Neural progenitor cell (in vitro differentiated cells): ENCODE results near the gene OARD1.

Experiments used
- EZH2 ChIP-seq: fragments of 200-600 bp; sonication (generic); IDR thresholded peaks from 2 replicates; pipeline ENCODE4 v1.6.1; 2017; ENCODE audit warnings: antibody characterized with exemption, mild to moderate bottlenecking, moderate library complexity
- TF ChIP-seq, protein P1 (sequence below): fragments of 200-600 bp; sonication (generic); IDR thresholded peaks from 2 replicates; pipeline ENCODE4 v1.5.1; 2017; ENCODE audit warnings: antibody characterized with exemption, mild to moderate bottlenecking

- TF ChIP-seq, protein P1, sequence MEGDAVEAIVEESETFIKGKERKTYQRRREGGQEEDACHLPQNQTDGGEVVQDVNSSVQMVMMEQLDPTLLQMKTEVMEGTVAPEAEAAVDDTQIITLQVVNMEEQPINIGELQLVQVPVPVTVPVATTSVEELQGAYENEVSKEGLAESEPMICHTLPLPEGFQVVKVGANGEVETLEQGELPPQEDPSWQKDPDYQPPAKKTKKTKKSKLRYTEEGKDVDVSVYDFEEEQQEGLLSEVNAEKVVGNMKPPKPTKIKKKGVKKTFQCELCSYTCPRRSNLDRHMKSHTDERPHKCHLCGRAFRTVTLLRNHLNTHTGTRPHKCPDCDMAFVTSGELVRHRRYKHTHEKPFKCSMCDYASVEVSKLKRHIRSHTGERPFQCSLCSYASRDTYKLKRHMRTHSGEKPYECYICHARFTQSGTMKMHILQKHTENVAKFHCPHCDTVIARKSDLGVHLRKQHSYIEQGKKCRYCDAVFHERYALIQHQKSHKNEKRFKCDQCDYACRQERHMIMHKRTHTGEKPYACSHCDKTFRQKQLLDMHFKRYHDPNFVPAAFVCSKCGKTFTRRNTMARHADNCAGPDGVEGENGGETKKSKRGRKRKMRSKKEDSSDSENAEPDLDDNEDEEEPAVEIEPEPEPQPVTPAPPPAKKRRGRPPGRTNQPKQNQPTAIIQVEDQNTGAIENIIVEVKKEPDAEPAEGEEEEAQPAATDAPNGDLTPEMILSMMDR: no peak
- no peak for TF ChIP-seq EZH2
These were observed 6.6 kb downstream of the OARD1 start for GRCh38 chr6:41065550-41066026.
